IPS-NIHi7 (cell line): ENCODE results near the gene YRDC.
A peak's percentile ranks its signal among the peaks of the same experiment; 100 is the strongest.

Experiments used
- DNase-seq: peaks from one replicate; pipeline ENCODE4 v3.0.0; 2012; ENCODE audit warnings: mixed read lengths; ENCODE audit errors: extremely low spot score

The YRDC gene

GRCh38 chr1:37807555-37808368 is at the start of gene YRDC, which contains the start of gene C1orf122:
Gene YRDC, minus strand, starts transcription at chr1:37808208. Its CDS starts 28 bp downstream, at chr1:37808180.
Gene C1orf122, plus strand, starts transcription at chr1:37807790. Its CDS starts 615 bp downstream, at chr1:37808405.
- peak; percentile 98 for DNase-seq

GRCh38 chr1:37854406-37854805 is 46.4 kb upstream of the YRDC start:
- DNase-seq = no peak

- no peak for DNase-seq
Observed at GRCh38 chr1:37853157-37853556, 45.1 kb upstream of the YRDC start.

DNA sequence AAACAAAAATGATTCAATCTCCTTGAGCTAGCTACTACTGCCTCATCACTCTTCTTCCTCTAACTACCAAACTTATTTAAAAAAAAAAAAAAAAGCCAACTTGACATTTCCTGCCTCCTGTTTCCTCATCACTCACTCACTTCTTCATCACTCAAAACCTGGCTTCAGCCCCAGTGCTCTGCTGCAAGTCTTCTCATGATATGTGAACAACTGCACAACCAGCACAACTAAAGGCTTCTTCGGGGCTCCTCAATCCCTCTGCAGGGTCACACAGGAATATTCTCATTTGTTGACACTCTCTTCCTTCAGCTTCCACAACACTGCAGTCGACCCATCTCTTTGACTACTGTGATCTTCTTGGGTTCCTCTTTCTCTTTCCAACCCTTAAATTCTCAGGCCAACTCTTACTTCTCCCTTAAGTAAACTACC is 43.8 kb upstream of the YRDC start:
- DNase-seq = no peak

GRCh38 chr1:37851262-37851661 is 43.3 kb upstream of the YRDC start:
- DNase-seq = no peak

- DNase-seq = no peak
Observed at GRCh38 chr1:37850352-37850955, 42.4 kb upstream of the YRDC start.

- no peak for DNase-seq
Observed at GRCh38 chr1:37849480-37849879, 41.5 kb upstream of the YRDC start.

DNA sequence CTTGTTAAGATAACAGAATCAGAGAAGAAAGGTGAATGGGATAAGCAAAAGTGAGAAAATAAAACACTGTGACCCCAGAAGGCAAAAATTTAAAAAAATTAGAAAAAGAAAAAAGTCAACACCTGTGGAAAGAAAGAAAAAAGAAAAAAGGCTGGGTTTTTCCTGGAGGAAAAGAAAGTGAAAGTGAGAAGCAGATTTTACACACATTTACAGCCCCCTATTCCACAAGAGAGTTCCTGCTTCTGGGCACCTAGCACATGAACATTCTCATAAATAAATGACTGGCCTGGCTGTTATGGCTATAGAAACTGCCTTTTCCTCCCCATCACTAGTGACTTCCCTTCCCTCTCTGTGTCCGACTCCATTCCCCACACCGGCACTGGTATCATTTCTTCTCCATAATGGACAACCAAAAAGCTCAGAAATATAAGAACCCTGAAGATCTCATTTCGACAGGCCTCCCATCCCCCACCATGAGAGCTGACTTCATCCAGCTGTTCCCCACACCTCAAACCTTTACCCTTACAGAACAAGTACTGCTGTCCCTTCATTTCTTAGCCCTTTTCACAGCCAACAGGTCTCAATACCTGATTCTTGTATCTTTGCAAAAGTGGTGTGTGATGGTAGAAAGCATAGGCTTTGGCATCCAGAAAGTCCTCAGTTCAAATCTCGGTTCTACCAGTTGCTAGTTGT is 38.8 kb upstream of the YRDC start:
- DNase-seq = no peak

- no peak for DNase-seq
Observed at GRCh38 chr1:37845786-37846185, 37.8 kb upstream of the YRDC start.

DNA sequence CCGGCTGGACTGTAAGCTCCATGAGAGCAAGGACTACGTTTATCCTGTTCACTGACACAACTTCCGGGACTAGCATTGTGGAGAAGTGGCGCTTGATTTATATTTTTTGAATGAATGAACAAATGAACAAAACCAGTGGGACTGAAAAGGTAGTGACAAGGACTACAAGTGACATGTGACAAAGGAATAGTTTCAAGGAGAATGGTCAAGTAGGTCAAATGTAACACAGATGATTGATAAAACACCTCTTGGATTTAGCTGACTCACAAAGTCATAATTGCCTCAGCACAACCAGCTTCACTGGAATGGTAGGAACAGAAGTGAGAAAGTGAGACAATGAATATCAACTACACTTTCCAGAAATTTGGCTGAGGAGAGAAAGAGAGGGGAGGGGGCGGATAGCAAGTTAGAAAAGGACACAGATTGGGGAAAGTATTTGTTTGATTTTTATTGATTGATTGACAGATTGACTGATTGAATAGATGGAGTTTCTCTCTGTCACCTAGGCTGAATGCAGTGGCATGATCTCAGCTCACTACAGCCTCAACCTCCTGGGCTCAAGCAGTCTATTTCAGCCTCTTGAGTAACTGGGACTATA is 37.1 kb upstream of the YRDC start:
- no peak for DNase-seq

- no peak for DNase-seq
Observed at GRCh38 chr1:37844536-37844935, 36.5 kb upstream of the YRDC start.

DNA sequence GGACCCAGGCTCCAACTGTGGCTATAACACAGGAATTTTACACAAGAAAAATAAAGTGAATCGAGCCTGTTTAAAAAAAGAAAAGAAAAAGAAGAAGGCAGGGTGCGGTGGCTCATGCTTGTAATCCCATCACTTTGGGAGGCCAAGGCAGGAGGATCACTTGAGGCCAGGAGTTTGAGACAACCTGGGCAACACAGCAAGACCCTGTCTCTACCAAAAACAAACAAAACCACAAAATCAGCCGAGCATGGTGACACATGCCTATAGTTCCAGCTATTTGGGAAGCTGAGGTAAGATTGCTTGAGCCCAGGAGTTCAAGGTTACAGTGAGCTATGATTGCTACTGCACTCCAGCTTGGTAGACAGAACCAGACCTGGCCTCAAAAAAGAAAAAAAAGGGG is 33.6 kb upstream of the YRDC start:
- no peak for DNase-seq

DNA sequence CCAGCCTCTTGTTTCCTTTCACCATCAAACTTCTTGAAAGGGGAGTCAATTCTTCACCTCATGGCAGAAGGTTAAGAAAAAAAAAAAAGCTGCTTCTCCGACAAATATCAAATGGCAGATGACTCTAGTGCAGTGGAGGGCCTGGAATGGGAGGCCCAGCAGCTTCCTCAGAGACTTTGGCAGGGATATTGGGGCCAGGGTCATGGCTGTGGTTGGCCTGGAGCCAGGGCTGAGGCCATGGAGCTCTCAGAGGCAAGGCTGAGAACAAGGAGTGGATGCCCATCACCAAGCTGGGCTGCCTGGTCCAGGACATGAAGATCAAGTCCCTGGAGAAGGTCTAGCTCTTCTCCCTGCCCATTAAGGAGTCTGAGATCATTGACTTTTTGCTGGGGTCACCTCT is 32.7 kb upstream of the YRDC start:
- no peak for DNase-seq

- DNase-seq = no peak
Observed at GRCh38 chr1:37839676-37840075, 31.7 kb upstream of the YRDC start.

GRCh38 chr1:37836788-37837187 is 28.8 kb upstream of the YRDC start:
- no peak for DNase-seq

GRCh38 chr1:37831809-37832208 is 23.8 kb upstream of the YRDC start:
- no peak for DNase-seq

- DNase-seq = no peak
Observed at GRCh38 chr1:37831109-37831508, 23.1 kb upstream of the YRDC start.

DNA sequence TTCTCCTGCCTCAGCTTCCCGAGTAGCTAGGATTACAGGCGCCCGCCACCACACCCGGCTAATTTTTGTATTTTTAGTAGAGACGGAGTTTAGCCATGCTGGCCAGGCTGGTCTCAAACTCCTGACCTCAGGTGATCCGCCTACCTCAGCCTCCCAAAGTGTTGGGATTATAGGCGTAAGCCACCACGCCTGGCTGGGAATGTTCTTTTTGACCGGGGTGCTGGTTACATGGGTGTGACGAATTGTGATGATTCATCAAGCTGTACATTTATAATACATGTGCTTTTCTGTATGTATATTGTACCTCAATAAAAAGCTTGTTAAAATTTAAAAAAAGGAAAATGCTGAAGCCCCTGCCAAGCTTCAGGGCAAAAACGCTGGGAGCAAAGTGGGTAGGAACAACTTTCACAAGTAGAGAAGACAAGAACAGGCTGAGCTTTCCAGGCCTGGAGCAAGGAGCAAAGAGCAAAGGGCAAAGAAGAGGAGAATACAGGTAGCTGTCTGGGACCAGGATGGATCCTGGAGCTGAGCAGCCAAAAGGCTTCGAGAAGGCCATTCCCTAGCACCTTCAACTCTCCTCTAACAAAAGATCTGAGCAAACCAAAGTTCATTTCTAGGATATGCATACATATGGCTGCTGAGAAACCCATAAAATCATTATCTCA is 20.5 kb upstream of the YRDC start:
- DNase-seq = no peak

DNA sequence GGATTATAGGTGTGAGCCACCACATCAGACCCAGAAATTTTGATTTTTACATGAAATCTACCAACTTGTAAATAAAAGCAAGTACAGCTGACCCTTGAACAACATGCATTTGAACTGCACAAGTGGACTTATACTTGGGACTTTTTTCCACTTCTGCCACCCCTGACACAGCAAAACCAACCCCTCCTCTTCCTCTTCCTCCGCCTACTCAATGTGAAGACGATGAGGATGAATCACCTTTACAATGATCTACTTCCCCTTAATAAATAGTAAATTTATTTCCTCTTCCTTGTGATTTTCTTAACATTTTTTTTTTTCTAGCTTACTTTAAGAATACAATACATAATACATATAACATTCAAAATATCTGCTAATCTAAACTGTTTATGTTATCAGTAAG is 17.5 kb upstream of the YRDC start:
- no peak for DNase-seq

- no peak for DNase-seq
Observed at GRCh38 chr1:37824001-37824400, 16.0 kb upstream of the YRDC start.

DNA sequence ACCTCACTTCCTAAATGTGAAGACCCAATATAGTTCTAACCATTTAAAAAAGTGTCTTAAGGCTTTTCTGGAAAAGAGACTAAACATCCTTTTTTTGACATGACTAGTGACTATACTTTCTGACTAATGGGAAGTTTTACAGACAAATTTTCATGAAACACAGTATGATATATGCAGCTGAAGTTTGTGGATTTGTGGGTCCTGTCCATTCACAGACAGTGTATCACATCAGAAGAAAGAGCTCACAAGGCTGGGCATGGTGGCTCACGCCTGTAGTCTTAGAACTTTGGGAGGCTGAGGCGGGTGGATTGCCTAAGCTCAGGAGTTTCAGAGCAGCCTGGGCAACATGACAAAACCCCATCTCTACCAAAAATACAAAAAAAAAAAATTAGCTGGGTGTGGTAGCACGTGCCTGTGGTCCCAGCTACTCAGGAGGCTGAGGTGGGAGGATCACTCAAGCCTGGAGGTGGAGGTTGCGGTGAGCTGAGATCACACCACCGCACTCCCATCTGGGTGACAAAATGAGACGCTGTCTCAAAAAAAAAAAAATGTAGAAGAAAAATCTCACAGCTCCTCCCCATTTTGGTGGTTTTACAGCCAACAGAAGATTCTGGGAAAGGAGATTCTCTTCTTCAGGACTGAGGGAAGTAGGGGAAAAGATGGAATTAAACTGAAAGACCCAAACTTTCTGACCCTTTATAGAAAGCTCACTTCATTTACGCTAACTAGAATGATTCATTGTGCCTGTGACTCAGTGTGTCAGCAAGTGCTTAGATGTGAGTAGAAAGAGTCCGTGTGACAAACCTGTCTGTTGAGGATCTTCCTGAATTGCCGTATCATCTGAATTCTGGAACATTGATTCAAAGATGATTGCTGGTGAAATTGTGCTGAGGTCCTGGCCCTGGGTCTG is 15.2 kb upstream of the YRDC start:
- DNase-seq = no peak
